Fibroblast of skin of left quadriceps (primary cell): ENCODE data around the gene NR4A2.

Experiments used
- DNase-seq, 2 experiments: peaks; one replicate each; pipeline ENCODE4 v3.0.0-alpha.2; 2013; ENCODE audit warnings: low read depth in 2 of 2

Gene NR4A2

DNA sequence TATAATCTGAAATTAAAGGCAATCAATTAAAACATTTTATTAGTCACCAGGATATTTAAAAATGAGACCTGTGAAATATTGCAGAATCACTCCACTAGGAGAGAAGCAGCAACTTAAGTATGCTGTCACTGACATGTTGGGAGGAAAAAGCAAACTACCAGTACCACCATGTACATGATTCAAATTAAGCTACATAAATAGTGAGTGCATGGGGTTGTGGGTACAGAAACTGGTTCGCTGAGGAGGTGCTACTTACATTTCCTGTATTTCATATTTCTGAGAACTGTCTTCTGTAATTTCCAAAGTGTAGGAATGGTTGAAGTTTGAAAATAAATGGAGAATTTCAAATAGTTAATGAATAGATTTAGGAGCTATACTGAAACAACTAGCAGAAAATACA is 7.9 kb upstream of the NR4A2 start:
- no peak for DNase-seq

- no peak for DNase-seq
Observed at GRCh38 chr2:156339865-156340264, 7.3 kb upstream of the NR4A2 start.

DNA sequence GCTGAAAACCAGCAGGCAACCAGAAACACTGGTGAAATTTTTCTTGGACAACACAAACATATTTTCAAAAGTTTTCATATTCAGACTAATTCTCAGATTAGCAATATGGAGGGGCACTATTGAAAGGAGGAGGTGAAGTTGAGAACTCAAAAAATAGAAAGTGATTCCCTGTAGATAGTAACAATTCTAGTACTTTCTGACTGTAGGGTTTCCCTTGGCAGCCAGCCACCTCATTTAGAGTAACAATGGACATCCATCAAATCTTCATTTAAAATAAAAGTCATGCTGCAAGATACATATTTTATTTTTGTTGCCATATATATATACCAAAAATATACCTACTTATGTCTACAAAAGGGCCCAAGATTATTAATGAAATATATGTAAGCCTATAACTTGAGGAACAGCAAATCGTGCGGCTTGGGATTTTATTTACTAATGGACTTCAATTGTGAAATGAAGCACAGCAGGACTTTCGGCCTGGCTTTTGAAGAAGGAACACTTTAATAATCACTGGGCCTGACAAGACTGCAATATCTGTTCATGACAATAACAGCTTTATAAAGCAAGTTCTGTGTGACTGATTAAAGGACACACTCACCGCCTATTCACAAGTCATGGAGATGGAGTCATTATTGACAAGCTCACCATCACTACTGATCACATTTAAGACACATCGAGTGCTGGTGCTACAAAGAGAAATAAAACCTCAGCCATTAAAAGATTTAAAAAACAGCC is 6.8 kb upstream of the NR4A2 start:
- no peak for DNase-seq

DNA sequence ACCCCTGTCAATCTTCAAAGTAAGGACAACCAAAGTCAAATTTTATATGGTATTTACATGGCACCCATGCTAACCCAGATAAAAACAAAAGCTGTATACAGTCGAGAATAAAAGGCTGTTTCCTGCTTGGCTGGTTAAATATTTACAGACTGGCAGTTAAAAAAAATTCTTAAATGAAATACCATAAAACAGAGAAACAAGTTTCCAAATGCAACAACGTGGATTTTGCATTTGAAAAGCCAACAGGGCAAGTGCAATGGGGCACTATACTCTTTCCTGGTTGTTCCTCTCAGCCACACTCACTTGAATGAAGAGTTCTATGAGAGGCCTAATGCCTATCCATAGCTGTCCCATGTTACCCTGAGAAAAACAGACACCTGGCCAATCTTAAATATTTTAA is 6.1 kb upstream of the NR4A2 start:
- DNase-seq, result no peak

GRCh38 chr2:156334496-156335478 is 2.3 kb upstream of the NR4A2 start:
- peak; percentile 76 to 78 for DNase-seq

DNA sequence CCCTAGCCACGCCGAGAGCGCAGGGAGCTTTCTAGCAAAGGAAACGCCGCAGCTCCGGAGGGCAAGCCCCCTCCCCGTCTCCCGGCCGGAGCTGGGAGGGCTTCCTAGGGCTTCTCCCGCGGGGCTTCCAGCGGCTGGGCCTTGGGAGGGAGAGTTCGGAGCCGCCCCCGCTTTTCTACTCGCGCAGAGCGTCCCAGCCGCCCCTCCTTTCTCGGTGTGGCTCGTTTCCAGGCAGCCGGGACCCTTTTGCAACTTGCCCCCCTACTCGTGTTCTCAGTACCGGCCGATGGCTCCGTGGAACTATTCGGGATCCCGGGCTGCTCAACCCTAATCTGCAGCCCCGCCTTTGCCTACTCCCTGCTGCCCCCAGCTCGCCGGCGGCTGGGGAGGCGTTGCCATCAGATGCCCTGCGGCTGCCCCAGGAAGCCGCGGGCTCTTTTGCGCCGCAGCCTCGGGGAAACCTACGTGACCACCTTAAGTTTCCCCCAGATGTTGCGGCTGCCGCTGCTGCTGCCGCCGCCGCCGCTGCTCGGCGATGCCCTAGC is 1.5 kb upstream of the NR4A2 start:
- no peak for DNase-seq

DNA sequence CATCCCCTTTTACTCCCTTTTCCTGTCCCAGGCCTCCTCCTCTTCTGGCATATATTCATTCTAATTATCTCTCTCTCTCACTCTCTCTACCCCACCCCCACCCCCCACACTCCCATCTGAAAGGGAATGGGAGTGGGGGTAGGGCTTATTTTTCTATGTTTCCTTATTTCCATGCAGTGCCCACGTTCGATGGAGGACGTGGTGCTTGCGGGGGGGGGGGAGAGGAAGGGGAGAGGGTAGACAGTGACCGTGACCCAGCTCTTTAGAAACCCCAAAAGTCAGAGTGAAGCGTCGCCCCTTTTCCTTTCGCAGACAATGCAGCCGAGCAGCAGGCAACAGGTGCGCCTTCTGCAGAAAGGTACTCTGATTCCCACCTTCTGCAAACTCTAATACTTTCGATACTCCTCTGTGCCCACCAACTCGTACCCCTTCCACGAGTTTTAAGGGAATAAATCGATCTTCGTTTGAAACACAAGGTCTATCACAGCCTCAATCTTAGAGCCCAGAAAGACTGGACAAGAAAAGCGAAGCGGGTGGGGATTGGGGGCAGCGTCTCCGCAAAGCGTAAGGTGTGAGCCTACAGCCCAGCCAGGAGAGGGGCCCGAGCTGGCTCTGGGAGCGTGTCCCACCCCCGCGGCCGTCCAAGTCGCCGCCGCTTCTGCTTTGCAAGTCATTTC is 891 bp upstream of the NR4A2 start:
- no peak for DNase-seq

- no peak for DNase-seq
Observed at GRCh38 chr2:156332284-156332533, 312 bp downstream of the NR4A2 start.

GRCh38 chr2:156331572-156332283 is 793 bp downstream of the NR4A2 start:
- DNase-seq, result no peak

GRCh38 chr2:156329927-156330726 is 2.4 kb downstream of the NR4A2 start:
- DNase-seq, result no peak

- DNase-seq, result no peak
Observed at GRCh38 chr2:156329031-156329926, 3.2 kb downstream of the NR4A2 start.

GRCh38 chr2:156327835-156328695 is 4.5 kb downstream of the NR4A2 start:
- DNase-seq, result no peak

DNA sequence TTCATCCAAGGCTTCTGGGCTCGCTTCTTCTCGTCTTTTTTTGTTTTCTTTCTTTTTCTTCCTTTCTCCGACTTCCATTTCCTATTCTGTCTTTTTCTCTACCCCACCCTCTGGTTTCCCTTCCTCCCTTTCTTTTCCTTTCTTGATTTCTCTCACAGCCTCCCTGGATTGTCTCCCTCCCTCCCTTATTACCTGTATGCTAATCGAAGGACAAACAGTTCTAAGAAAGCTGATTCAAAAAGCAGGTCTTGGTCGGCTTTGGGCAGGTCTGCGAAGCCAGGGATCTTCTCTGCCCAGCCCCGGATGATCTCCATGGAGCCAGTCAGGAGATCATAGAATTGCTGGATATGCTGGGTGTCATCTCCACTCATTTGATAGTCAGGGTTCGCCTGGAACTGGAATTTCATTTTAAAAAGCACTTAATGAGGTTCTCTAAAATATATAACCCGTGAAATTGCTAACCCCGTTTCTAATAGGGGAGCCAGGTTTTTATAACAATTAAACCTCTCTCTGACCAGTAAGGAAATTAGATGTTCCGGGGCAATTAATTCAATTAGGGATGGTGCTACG is 5.9 kb downstream of the NR4A2 start:
- no peak for DNase-seq

DNA sequence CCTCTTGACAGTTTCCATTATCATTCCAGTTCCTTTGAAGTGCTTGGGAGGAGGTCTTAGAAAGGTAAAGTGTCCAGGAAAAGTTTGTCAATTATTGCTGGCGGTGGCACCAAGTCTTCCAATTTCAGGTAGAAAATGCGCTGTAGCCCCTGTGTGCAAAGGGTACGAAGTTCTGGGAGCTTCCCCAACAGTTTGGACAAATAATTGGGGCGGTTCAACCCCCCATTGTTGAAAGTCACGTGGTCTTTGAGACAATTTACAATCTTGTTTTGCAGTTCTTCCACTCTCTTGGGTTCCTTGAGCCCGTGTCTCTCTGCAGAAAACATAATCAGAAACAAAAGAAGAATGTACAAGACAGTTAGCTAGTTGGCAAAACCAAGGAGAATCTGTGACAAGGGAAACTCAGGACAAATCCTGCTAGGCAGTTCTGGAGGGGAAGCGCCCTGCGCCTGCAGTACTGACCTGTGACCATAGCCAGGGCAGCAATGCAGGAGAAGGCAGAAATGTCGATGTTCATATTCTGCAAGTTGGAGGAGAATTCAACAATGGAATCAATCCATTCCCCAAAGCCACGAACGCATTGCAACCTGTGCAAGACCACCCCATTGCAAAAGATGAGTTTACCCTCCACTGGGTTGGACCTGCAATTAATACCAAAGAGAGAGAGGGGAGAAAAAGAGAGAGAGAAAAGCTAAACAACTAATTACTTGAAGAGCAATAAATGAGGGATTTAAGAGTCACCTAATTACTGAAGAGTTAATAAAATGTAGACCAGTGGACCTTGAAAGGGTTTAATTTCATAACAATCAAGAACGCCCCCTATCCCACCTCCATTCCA is 6.6 kb downstream of the NR4A2 start:
- DNase-seq, result no peak

- DNase-seq, result no peak
Observed at GRCh38 chr2:156323754-156324153, 8.8 kb downstream of the NR4A2 start.

GRCh38 chr2:156322686-156323231 is 9.8 kb downstream of the NR4A2 start:
- DNase-seq, result no peak

GRCh38 chr2:156322051-156322685 is 10.4 kb downstream of the NR4A2 start:
- DNase-seq, result no peak
